SK-N-MC (cell line): Measurements from ENCODE around the gene METRN.

Experiments used
- EZH2 ChIP-seq: fragments of 200-600 bp; sonication (generic); IDR thresholded peaks from one replicate; pipeline ENCODE4 v1.6.1; 2017; ENCODE audit warnings: antibody characterized with exemption
- POLR2AphosphoS5 ChIP-seq: IDR thresholded peaks from 2 replicates; pipeline ENCODE4 v1.6.1; 2012; ENCODE audit warnings: mild to moderate bottlenecking, low read depth, low read length, borderline replicate concordance

DNA sequence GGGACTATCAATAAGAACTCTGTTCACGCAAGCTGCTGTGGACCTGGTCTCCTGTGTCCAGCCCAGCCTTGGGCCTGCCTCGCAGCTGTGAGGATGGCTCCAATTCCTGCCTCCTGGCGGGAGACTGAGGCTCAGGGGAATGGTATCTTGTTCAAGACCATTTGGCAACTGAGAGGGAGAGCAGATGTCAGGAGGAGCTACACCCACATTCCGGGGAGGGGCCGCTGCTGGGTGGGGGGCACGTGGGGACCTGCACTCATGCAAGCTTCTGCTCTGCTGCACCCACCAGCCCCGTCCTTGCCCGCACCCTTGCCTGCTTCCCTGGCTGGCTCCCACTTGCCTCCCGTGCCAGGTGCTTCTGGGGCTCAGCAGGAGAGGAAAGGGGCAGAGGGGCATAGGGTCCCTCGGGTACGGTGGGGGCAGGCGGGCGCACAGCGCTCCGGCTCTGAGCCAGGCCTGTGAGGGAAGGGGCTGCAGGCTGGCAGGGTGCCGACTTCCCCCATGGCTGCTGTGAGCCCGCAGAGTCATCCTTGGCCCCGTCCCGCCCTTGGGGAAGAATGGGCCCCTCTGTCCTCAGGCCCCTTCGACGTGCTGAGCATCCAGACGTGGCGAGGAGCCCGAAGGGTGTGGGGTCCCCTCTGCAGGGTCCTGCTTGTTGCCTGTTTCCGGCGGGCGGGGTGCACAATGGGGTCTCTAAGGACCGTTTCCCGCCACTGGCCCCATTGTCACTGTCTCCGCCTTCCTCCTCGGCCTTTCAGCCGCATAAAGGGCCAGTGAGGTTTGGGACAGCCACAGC is 2.7 kb downstream of the METRN start:
- no peak for TF ChIP-seq EZH2
- no peak for TF ChIP-seq POLR2AphosphoS5
